Natural killer cell (primary cell): Measurements from ENCODE around the gene CCDC197. TPM values are rescaled to one million over a fixed set of nuclear protein-coding genes. Genes with fewer than 3 reads are reported as not detected.

ENCODE experiments used
- ATAC-seq, 3 donors: fragments of 150-1000 bp in 2 of 3; fragments of 200-7000 bp in 1 of 3; cut with Tn5 transposase; 1 replicate in 1 of 3; 2 replicates in 2 of 3; pipeline ENCODE4 v1.10.0; 2021; ENCODE audit warnings: mild to moderate bottlenecking in 2 of 3, moderate library complexity in 2 of 3
- DNase-seq, 2 donors: peaks; one replicate each; pipeline versions ENCODE4 v3.0.0 to v3.0.0-alpha.2; 2013 to 2021; ENCODE audit warnings: mixed read lengths in 1 of 2
- H3K27ac ChIP-seq: one replicate; pipeline ENCODE4 v1.5.1; 2013; ENCODE audit warnings: mild to moderate bottlenecking, low read length
- H3K27me3 ChIP-seq: one replicate; pipeline ENCODE4 v1.6.1; 2013; ENCODE audit warnings: low read length; ENCODE audit not compliant: control insufficient read depth, insufficient read depth
- H3K36me3 ChIP-seq: one replicate; pipeline ENCODE4 v1.6.1; 2013; ENCODE audit warnings: low read length; ENCODE audit not compliant: control insufficient read depth, insufficient read depth
- H3K4me1 ChIP-seq: one replicate; pipeline ENCODE4 v1.6.1; 2013; ENCODE audit warnings: low read length; ENCODE audit not compliant: control insufficient read depth, insufficient read depth
- H3K4me3 ChIP-seq: one replicate; pipeline ENCODE4 v1.5.1; 2013; ENCODE audit warnings: low read length
- H3K9me3 ChIP-seq: one replicate; pipeline ENCODE4 v1.6.1; 2013; ENCODE audit warnings: low read length; ENCODE audit not compliant: control insufficient read depth, insufficient read depth
- H3K27ac Mint-ChIP-seq, 2 donors: one replicate each; pipeline ENCODE4 v1.8.0; 2022; ENCODE audit warnings: mild to moderate bottlenecking in 2 of 2, mixed read lengths in 2 of 2, moderate library complexity in 1 of 2
- H3K27me3 Mint-ChIP-seq, 2 donors: one replicate each; pipeline ENCODE4 v1.8.0; 2022; ENCODE audit warnings: low read depth in 2 of 2, mixed read lengths in 2 of 2
- H3K36me3 Mint-ChIP-seq: one replicate; pipeline ENCODE4 v1.8.0; 2022; ENCODE audit warnings: mixed read lengths
- H3K4me1 Mint-ChIP-seq, 2 donors: one replicate each; pipeline ENCODE4 v1.8.0; 2022; ENCODE audit warnings: mixed read lengths in 2 of 2
- H3K4me3 Mint-ChIP-seq: one replicate; pipeline ENCODE4 v1.8.0; 2022; ENCODE audit warnings: mild to moderate bottlenecking, moderate library complexity, mixed read lengths
- H3K9me3 Mint-ChIP-seq, 2 donors: one replicate each; pipeline ENCODE4 v1.8.0; 2022; ENCODE audit warnings: mixed read lengths in 2 of 2
- WGBS: methylation state at CpG from one replicate; pipeline ENCODE4 v1.1.7; 2013; ENCODE audit warnings: missing lambda C conversion rate; ENCODE audit not compliant: insufficient coverage; 5-methylcytosine and 5-hydroxymethylcytosine counted together
- intact Hi-C: fragments of 100-400 bp; cut with micrococcal nuclease; formaldehyde crosslinking; loops from one replicate; pipeline ENCODE4 v1.14.2; 2022
- total RNA-seq, 4 donors: library from RNA; stranded (reverse); fragments of 120-200 nt in 1 of 4; gene quantifications; one replicate each; pipeline versions ENCODE4 v1.2.3 to v1.2.4, GENCODE V29; 2013 to 2022
- TF ChIP-seq, protein P1 (sequence below): fragments of 200-600 bp; IDR thresholded peaks from one replicate; pipeline ENCODE4 v1.8.0; 2022; ENCODE audit warnings: antibody characterized with exemption

CCDC197 gene
- total RNA-seq, 3 donors from 2014 or later (not counting 1 experiment from before 2014, with no cell fraction given): not detected

- H3K4me3 Mint-ChIP-seq: peak overlapping the region; percentile 70
- Histone ChIP-seq H3K9me3 (no peaks in the 10 kb centered on the region), H3K27me3 (no peaks in the 10 kb centered on the region), H3K4me1 (peaks cover 12% of the 10 kb centered on the region), H3K36me3 (no peaks in the 10 kb centered on the region), H3K27ac (no peak overlapping the region), H3K4me3 (no peak overlapping the region)
- H3K27ac Mint-ChIP-seq: no peak overlapping the region
- H3K9me3 Mint-ChIP-seq: no peaks in the 10 kb centered on the region
- no peak for ATAC-seq
- DNase-seq: no peak
- peaks cover 12 to 14% of the 10 kb centered on the region in 2 donors for H3K27me3 Mint-ChIP-seq
- H3K4me1 Mint-ChIP-seq: peaks cover 6 to 9% of the 10 kb centered on the region in 2 donors
- no peaks in the 10 kb centered on the region for H3K36me3 Mint-ChIP-seq
- WGBS: 63% methylated on average over 4 of the region's 4 CpGs
- TF ChIP-seq, protein P1, sequence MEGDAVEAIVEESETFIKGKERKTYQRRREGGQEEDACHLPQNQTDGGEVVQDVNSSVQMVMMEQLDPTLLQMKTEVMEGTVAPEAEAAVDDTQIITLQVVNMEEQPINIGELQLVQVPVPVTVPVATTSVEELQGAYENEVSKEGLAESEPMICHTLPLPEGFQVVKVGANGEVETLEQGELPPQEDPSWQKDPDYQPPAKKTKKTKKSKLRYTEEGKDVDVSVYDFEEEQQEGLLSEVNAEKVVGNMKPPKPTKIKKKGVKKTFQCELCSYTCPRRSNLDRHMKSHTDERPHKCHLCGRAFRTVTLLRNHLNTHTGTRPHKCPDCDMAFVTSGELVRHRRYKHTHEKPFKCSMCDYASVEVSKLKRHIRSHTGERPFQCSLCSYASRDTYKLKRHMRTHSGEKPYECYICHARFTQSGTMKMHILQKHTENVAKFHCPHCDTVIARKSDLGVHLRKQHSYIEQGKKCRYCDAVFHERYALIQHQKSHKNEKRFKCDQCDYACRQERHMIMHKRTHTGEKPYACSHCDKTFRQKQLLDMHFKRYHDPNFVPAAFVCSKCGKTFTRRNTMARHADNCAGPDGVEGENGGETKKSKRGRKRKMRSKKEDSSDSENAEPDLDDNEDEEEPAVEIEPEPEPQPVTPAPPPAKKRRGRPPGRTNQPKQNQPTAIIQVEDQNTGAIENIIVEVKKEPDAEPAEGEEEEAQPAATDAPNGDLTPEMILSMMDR: no peak
- intact Hi-C loops: loop anchor here (1.0 kb wide), 1 partner anchor 101 kb away; the partner anchor contains the start of gene IFI27L2
Observed at GRCh38 chr14:94028450-94028826, 31.3 kb downstream of the CCDC197 start.

- peaks cover 6 to 9% of the 10 kb centered on the region in 2 donors for H3K4me1 Mint-ChIP-seq
- no peaks in the 10 kb centered on the region for H3K27me3 ChIP-seq
- no peak for ATAC-seq
- no peaks in the 10 kb centered on the region for H3K36me3 Mint-ChIP-seq
- H3K4me3 ChIP-seq: no peak overlapping the region
- TF ChIP-seq, protein P1: no peak
- WGBS: 43% methylated on average over 4 of the region's 4 CpGs
- H3K27me3 Mint-ChIP-seq: peaks cover 3 to 14% of the 10 kb centered on the region in 2 donors
- H3K4me3 Mint-ChIP-seq: no peak overlapping the region
- intact Hi-C loops: no loop called here
- no peak overlapping the region for H3K27ac ChIP-seq
- H3K4me1 ChIP-seq: peaks cover 12% of the 10 kb centered on the region
- no peaks in the 10 kb centered on the region for H3K9me3 ChIP-seq
- DNase-seq: no peak
- no peak overlapping the region for H3K27ac Mint-ChIP-seq
- no peaks in the 10 kb centered on the region for H3K9me3 Mint-ChIP-seq
- H3K36me3 ChIP-seq: no peaks in the 10 kb centered on the region
Observed at GRCh38 chr14:94029265-94029664, 32.2 kb downstream of the CCDC197 start.

DNA sequence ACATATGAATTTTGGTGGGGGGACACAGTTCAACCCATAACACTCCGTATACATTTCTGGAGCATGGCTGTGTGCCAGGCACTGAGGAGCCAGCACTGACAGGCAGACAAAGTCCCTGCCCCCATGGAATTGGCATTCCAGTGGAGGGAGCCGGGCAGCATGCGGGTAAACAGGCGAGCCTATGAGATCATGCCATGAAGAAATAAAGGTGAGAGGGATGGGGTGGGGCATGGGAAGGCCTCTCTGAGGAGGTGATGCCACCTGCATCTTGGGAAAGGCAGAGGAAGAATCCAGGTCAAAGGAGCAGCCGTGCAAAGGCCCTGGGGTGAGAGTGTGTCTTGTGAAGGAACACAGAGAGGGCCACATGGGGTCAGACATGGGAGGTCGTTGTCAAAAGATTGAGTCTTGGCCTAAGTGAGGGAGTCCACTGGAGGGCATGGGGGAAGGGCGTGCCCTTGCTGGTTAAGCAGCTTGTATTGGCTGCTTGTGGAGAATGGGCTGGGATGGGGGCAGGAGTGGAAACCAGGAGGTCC, 32.6 kb downstream of the CCDC197 start:
- Histone ChIP-seq H3K36me3 (no peaks in the 10 kb centered on the region), H3K4me3 (no peak overlapping the region), H3K4me1 (peaks cover 12% of the 10 kb centered on the region), H3K9me3 (no peaks in the 10 kb centered on the region), H3K27me3 (no peaks in the 10 kb centered on the region), H3K27ac (no peak overlapping the region)
- WGBS: 92% methylated on average over 7 of the region's 7 CpGs
- ATAC-seq (no peak), DNase-seq (no peak)
- Mint-ChIP-seq H3K36me3 (no peaks in the 10 kb centered on the region), H3K4me1 (peaks cover 6 to 9% of the 10 kb centered on the region in 2 donors), H3K9me3 (no peaks in the 10 kb centered on the region), H3K27me3 (peaks cover 0 to 14% of the 10 kb centered on the region in 2 donors), H3K27ac (no peak overlapping the region), H3K4me3 (no peak overlapping the region)
- intact Hi-C loops: no loop called here
- TF ChIP-seq, protein P1: no peak

DNA sequence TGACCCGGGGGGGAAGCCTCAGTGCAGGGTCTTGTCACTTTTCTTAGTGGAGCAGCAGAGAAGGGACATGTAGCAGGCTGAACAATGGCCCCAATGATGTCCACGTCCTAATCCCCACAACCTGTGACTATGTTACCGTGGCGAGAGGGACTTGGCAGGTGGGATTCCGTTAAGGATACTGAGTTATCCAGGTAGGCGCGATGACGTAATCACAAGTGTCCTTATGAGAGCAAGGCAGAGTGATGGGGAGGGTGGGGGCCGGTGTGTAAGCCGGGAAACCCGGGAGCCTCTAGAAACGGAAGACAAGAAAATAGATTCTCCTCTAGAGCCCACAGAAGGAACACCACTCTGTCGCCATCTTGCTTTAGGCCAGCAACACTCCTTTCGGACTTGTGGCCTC, 33.5 kb downstream of the CCDC197 start:
- no peak overlapping the region for H3K27ac ChIP-seq
- DNase-seq: no peak
- Mint-ChIP-seq H3K27ac (no peak overlapping the region), H3K4me3 (no peak overlapping the region), H3K36me3 (no peaks in the 10 kb centered on the region), H3K4me1 (peaks cover 6 to 9% of the 10 kb centered on the region in 2 donors), H3K9me3 (no peaks in the 10 kb centered on the region), H3K27me3 (peaks cover 0 to 11% of the 10 kb centered on the region in 2 donors)
- intact Hi-C loops: no loop called here
- H3K27me3 ChIP-seq: no peaks in the 10 kb centered on the region
- H3K4me1 ChIP-seq: peaks cover 12% of the 10 kb centered on the region
- TF ChIP-seq, protein P1: no peak
- H3K4me3 ChIP-seq: no peak overlapping the region
- no peaks in the 10 kb centered on the region for H3K9me3 ChIP-seq
- H3K36me3 ChIP-seq: no peaks in the 10 kb centered on the region
- no peak for ATAC-seq
- WGBS: 95% methylated on average over 14 of the region's 14 CpGs
